Measurements from ENCODE around the gene ST3GAL4. TPM values are rescaled to one million over a fixed set of nuclear protein-coding genes. Genes with fewer than 3 reads are reported as not detected.

The ST3GAL4 gene
- total and polyA plus RNA-seq, 8 donors: 9.9 to 31.0 (median 15.7) TPM; not detected in 1

- 84 to 92% (median 88%) methylated on average over 11 of the region's 11 CpGs for WGBS, 5 donors
- DNase-seq: no peak
- Histone ChIP-seq H3K4me1 (peaks cover 0 to 7% (median 0%) of the 10 kb centered on the region in 4 donors), H3K27ac (no peak overlapping the region), H3K4me3 (no peak overlapping the region), H3K9me3 (no peaks in the 10 kb centered on the region), H3K36me3 (peaks cover 0 to 41% (median 32%) of the 10 kb centered on the region in 4 donors), H3K27me3 (no peaks in the 10 kb centered on the region)
- TF ChIP-seq POLR2A (IDR thresholded peaks at IDR 0.05) (no peak), EP300 (IDR thresholded peaks at IDR 0.05) (no peak), CTCF (IDR thresholded peaks at IDR 0.05) (no peak), POLR2AphosphoS5 (IDR thresholded peaks at IDR 0.05) (no peak)
- intact Hi-C loops (cut with DNase I; ENCODE audit: low total_unique reads): no loop called here
Observed at GRCh38 chr11:126329644-126330211, 25.8 kb upstream of the ST3GAL4 start.

DNA sequence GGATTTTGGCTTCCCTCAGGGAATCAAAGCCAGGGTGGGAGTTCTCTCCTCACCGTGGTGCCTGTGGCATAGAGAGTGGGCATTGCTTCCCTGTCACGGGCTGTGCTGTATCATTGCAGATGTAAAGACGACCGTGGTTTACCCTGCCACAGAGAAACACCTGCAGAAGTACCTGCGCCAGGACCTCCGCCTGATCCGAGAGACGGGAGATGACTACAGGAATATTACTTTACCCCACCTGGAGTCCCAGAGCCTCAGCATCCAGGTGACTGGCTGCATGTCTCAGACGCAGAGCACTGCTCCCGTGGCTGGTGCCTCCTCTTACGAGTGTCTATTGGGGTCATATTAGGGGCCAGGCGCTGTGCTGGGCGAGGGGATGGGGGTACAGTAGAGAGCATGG lies 24.2 kb upstream of the ST3GAL4 start:
- H3K27ac ChIP-seq: no peak overlapping the region
- peaks cover 0 to 52% (median 40%) of the 10 kb centered on the region in 4 donors for H3K36me3 ChIP-seq
- no peaks in the 10 kb centered on the region for H3K27me3 ChIP-seq
- no peak for DNase-seq
- H3K4me1 ChIP-seq: peaks cover 0 to 10% (median 0%) of the 10 kb centered on the region in 4 donors
- 94 to 99% (median 97%) methylated on average over 7 to 13 of the region's 13 CpGs for WGBS, 5 donors
- H3K4me3 ChIP-seq: no peak overlapping the region
- TF ChIP-seq CTCF (IDR thresholded peaks at IDR 0.05) (no peak), POLR2A (IDR thresholded peaks at IDR 0.05) (no peak), POLR2AphosphoS5 (IDR thresholded peaks at IDR 0.05) (no peak), EP300 (IDR thresholded peaks at IDR 0.05) (no peak)
- intact Hi-C loops (cut with DNase I; ENCODE audit: low total_unique reads): no loop called here
- H3K9me3 ChIP-seq: no peaks in the 10 kb centered on the region

DNA sequence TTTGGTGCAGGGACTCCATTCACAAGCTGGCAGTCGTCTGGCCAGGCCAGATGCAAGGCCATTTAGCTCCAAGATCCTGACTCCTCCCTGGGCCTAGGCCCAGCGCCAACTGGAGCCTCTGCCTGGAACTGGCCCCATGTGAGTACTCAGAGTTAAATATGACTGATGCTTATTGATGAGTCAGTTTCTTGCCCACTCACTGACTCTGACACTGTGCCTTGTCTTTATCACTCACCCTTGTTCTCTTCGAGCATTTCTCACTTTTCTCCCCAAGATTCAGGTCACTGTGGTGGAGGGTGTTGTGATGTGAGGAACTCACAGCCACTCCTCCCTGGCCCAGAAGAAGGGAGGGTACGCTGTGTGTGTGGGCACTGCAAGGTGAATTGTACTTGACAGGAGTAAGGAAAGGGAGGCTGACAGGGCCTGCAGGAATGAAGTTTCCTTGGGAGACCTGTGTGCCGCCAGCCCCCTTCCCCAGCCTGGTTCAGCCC lies 23.2 kb upstream of the ST3GAL4 start:
- Histone ChIP-seq H3K4me3 (no peak overlapping the region), H3K9me3 (no peaks in the 10 kb centered on the region), H3K27ac (peak overlapping the region in 1 of 5 donors; percentile 31), H3K4me1 (peaks cover 0 to 19% (median 1%) of the 10 kb centered on the region in 4 donors), H3K27me3 (no peaks in the 10 kb centered on the region), H3K36me3 (peaks cover 0 to 52% (median 40%) of the 10 kb centered on the region in 4 donors)
- intact Hi-C loops (cut with DNase I; ENCODE audit: low total_unique reads): no loop called here
- TF ChIP-seq EP300 (IDR thresholded peaks at IDR 0.05): no peak
- peak in 1 of 3 donors; percentile 16 for TF ChIP-seq POLR2AphosphoS5 (IDR thresholded peaks at IDR 0.05)
- no peak for DNase-seq
- 73 to 84% (median 79%) methylated on average over 5 of the region's 5 CpGs for WGBS, 5 donors

DNA sequence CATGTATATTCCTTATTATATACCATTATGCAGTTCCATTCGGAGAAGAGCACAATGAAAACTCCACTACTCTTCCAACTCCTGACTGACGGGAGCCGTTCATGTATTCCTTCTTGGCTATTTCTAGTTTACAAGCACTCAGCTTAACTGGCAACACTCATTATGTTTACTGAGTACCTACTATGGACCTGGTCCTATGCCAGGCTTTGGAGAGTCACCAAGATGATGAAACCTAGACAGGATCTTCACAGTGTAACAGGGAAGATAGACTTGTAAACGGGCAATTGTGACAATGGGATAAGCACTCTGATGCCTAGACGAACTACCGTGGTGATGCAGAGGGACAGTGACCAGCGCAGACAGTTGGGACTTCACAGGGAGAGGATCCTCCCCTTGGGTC lies 22.3 kb upstream of the ST3GAL4 start:
- intact Hi-C loops (cut with DNase I; ENCODE audit: low total_unique reads): no loop called here
- peaks cover 0 to 58% (median 40%) of the 10 kb centered on the region in 4 donors for H3K36me3 ChIP-seq
- H3K9me3 ChIP-seq: no peaks in the 10 kb centered on the region
- H3K4me1 ChIP-seq: peaks cover 0 to 21% (median 3%) of the 10 kb centered on the region in 4 donors
- WGBS, 5 donors: 94 to 97% (median 95%) methylated on average over 7 of the region's 7 CpGs
- TF ChIP-seq CTCF (IDR thresholded peaks at IDR 0.05): no peak
- no peak for TF ChIP-seq EP300 (IDR thresholded peaks at IDR 0.05)
- TF ChIP-seq POLR2A (IDR thresholded peaks at IDR 0.05): no peak
- no peak for TF ChIP-seq POLR2AphosphoS5 (IDR thresholded peaks at IDR 0.05)
- no peak overlapping the region for H3K4me3 ChIP-seq
- DNase-seq: no peak
- H3K27me3 ChIP-seq: no peaks in the 10 kb centered on the region
- H3K27ac ChIP-seq: no peak overlapping the region
